Dermis blood vessel endothelial cell (primary cell): ENCODE measurements around the gene CRPPA. TPM values are rescaled to one million over a fixed set of nuclear protein-coding genes. Genes with fewer than 3 reads are reported as not detected.

Experiments used
- DNase-seq: peaks from one replicate; pipeline ENCODE4 v3.0.0; 2010
- total RNA-seq: library from RNA; depleted of rRNA; stranded (reverse); fragments of >200 nt; gene quantifications from 2 replicates; pipeline ENCODE4 v1.2.3, GENCODE V29; 2014

Gene CRPPA
- total RNA-seq, 1 donor from 2014 or later, result 1.9 TPM

DNA sequence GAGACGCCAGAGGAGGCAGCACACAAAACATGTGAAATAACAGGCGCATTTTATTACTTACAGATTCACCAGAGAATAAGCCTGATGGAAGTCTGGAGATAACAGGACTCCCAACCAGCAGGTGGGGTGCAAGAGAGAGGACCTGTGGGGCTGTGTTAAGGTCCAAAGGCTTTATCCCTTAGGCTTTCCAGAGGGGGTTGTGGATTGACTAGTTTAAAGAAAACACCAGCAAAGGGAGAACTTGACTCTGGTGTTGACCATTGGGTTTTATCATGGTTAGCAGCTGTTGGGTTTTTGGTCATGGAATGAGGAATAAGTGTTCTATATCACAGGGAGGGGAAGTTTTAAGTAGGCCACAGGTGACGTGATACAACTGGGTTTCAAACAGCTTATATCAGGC, 1.6 kb upstream of the CRPPA start:
- DNase-seq, result no peak

DNA sequence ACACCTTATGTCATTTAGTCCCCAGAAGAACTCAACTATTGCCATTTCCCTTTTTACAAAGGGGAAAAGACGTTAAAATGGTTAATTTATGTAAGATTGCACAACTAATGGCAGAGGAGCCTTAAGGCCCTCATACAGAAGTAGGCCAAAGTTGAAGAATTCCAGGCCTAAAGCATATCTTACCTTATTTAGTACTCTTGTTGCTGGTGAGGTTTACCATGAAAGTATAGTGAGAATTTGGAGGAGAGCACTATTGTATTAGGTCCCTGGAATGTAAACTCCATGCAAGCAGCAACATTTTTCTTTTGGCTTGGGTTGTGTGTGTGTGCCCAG, 731 bp upstream of the CRPPA start:
- DNase-seq, result no peak

DNA sequence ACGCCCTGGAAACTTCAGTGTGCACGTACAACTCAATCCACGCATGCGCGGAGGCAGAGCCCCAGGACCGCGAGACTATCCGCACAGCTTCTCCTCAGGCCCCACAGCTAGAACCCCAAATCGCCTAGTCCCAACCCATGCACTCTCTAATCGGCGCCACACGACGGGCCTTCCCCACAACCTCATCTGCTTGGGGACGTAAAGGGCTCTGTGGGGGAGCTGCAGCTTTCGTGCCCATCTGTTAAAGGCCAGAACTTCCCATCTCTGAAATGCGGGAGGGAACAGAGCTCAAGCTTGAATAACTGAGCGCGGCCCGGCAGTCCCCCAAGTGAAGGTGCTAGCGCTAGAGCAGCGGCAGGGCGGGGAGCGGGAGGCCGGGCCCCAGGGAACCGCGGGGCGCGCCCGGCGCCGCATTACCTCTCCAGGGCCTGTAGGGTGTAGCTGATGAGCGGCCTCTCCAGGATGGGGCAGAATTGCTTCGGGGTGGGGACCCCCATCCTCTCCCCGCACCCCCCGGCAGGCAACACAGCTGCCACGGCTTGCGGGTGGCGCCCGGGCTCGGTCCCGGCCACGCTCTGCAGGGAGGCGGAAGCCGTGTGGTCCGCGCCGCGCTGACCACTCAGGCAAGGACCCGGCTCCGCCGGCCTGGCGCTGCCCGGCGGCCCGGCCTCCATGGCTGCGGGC, 547 bp downstream of the CRPPA start:
- DNase-seq, result peak; percentile 94

DNA sequence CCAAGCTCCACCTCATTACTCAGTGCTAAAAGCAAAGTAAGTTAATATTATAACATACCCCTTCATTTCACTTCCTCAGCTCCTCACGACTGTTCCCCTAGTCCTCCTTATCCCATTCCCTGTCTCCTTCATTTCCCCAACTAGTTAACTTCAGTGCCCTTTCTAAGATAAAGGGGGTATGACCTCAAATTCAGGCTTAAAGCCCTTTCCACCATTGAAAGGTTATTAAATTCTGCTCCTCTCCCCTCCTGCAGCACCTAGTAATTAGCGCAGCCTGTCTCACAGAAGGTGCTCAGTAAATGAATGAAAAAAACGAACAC, 1.0 kb downstream of the CRPPA start:
- no peak for DNase-seq

DNA sequence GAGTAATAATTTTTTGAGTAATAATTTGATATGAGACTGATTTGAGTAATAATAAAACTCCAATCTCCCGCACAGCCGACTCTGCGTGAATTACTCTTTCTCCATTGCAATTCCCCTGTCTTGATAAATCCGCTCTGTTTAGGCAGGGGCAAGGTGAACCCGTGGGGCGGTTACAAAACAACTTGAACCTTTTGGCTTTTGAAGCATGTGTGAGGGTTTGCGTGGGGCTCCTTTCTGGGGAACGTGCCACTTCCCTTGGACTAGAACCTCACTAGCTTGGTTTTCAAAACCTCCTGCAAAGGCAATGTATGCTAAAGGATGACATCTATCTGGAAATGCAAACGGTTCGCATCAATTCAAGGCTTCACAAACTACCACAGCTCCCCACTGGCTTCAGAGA, 1.5 kb downstream of the CRPPA start:
- DNase-seq, result no peak

DNA sequence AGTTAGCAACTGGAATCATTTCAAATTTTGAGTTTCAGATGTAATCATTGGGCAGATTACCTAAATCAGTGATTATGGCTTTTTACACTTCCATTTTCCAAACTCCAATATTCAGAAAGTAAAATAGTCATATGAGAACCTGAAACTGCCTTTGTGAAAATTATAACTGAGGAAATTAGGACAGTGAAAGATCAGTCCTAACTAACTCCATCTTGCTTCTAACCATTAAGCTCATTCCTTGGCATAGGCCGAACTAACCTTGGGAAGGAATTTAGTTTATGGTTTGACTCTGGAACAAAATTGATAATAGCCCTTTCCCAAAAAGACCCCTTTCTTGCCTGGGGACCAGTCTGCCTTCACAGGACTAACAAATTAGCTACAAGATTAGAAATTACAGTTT, 2.2 kb downstream of the CRPPA start:
- no peak for DNase-seq

DNA sequence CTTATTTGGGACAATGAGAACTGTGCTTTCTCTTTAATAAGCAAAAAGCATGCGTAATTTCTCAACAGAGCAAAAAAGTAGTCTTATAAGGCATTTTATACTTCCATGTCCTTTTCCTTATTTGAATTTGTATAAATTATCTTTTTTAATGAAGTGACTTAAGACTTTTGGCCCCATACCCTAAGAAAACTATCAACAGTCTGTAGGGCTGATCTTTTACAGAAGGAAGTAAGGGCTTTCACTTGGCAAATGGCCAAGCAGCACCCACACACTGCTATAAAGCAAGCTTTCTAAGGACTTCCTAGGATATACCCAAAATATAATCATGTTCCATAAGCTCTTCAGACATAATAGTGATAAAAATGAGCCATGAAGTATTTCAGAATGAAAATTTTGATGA, 3.4 kb downstream of the CRPPA start:
- no peak for DNase-seq

DNA sequence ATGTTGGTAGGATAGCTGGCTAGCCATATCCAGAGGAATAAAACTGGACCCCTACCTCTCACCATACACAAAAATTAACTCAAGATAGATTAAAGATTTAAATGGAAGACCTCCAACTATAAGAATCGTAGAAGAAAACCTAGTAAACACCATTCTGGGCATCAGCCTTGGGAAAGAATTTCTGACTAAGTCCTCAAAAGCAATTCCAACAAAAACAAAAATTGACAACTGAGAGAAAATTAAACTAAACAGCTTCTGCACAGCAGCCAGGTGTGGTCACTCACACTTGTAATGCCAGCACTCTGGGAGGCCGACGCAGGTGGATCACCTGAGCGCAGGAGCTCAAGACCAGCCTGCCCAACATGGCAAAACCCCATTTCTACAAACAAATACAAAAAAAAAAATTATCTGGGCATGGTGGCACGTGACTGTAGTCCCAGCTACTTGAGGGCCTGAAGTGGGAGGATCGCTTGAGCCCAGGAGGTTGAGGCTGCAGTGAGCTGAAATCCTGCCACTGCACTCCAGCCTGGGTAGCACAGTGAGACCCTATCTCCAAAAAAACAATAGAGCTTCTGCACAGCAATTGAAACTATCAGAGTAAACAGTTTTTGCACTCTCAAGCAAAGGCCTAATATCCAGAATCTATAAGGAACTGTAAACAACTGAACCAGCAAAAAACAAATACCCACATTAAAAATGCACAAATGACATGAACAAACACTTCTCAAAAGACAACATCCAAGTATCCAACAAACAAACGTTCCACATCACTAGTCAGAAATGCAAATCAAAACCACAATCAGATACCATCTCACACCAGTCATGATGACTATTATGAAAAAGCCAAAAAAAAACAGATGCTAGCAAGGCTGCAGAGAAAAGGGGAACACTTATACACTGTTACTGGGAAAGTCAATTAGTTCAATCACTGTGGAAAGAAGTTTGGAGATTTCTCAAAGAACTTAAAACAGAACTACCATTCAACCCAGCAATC, 4.8 kb downstream of the CRPPA start:
- DNase-seq, result no peak

DNA sequence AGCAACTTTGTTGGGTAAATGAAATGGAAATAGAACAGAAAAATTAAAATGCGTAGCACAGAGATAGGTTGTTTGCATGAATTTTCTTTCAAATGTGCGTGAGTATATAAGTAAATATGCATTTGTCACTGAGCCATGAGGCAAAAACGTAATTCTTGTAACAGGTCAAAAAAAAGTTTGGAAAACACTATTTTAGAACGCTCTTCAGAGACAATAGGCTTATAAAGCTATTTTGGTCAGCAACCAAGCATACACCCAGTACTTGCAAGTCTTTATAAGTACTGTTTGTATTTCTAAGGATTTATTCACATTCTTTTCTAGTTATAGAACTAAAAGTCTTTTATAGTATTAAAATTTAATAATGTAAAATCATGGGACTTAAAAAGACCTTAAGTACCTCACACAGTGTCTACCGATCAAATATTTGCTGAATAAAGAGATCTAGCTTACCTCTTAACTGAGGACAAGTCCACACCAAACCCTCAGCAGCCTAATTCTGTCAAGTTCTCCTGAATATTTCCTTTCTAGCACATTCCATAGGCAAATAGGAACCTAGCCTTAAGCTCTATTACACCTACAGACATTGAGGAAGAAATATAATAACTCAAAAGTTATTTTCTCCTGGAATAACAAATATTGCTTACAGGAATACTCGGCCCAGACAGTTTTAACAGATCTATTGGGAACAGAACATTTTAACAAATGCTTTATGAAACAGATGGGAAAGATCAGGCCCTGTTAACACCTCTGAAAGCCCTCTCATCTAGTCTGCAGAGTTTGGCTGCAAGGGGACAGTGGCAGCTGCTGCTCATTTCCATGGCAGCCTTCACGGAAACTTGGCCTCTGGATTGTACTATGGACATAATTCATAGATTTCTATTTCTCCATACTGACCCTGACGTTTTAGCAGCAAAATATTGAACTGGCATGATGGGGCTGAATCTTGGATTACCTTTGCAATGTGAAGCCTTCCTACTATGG, 8.8 kb downstream of the CRPPA start:
- DNase-seq, result no peak

DNA sequence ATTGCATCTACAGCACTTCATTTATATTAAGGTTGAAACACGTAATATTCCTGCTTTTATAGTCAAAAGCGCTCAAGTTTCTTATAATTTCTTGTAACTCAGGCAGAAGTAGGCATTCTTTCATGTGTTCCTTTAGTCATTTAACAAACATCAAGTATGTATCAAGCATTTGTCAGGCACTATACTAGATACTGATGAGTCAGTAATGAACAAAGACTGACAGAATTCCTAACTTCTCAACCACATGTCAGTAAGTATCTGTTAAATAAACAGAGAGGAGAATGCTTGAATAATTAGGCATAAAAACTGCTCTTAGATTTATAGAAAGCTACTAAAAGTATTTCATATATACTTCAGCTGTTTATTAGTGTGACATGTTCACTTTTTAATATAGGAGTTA, 9.9 kb downstream of the CRPPA start:
- DNase-seq, result no peak

DNA sequence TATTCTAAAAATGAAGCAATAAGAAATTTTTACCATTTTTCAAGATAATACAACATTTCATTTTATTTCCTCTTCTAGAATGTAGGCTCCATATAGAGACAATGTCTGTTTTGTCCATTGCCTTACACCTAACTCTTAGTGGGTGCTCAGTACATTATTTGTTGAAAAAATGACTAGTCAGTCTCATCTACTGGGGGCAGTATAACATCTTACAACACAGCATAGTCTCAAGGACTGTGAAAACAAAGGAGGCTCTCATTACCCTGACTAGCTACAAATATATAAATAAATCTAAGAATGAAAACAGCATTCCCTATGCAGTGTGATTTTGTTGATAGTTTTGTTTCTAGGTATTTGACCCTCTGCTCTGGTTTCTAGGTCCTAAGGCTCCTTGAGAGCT, 11.6 kb downstream of the CRPPA start:
- DNase-seq, result no peak

DNA sequence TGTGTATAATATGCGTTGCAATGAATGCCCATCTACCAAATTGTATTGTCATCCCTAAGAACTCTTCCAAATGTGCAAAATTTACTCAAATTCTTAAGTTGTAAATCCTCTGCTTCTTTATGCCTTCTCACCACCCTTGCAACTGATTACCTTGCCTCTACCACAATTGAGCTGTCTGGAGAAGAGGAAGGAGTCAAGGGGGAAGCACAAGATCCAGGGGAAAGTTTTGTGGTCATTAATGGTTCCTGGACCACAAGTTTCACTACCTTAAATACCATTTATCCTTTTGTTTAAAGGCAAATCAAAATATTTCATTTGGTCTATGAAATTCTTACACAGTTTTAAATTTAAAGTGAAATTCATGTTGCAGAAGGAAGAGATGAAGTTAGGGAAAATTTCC, 16.7 kb downstream of the CRPPA start:
- DNase-seq, result no peak

DNA sequence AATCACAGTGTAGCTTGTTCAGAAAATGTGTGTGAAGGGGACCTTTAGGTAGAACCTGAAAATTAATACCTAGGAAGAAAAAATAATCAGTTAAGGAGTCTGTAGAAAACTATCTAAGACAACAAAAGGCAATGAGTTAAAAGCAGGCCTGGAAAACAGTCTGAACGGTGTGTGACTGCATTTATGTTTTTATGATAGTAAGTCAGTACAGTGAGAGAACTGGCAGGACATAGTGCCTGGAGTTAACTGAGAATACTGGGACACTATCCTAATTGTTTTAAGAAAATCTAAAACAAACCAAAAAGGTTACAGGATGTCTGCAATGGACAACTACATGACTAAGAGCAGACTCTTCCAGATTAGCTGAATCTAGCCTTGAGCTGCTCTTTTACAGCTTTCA, 17.9 kb downstream of the CRPPA start:
- no peak for DNase-seq

DNA sequence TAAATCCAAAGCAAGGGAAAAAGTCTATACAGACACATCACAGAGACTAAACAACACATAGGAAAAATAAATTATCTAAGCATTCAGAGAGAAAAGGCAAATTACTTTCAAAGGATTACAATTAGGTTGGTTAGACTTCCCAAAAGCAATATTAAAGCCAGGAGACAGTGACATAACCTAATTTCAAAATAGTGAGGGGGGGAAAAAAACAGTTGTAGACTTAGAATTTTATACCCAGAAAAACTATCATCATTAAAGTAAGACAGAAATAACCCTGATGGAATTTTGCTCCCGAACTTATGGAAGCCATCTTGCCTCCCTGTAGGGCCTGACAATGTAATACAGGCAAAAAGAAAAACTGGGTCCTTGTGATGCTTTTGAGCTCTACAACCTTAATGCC, 18.4 kb downstream of the CRPPA start:
- DNase-seq, result no peak

DNA sequence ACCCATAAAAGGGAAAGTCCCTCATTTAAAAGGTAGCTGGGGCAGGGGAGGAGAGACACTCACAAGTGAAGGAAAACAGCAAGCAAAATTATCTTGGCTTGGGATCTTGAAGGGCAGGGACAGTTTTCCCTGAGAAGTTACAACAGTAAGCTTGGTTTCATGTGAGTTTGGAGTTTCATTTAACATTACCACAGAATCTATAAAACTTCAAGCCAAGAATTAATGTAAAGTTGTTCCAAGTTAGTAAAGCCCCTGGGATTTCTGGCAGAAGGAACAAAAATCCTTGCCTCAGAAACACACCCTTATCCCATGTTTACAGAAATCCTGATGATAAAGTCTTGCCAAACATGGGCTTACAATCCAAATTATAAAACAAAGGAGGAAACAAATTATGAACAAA, 19.2 kb downstream of the CRPPA start:
- DNase-seq, result no peak

DNA sequence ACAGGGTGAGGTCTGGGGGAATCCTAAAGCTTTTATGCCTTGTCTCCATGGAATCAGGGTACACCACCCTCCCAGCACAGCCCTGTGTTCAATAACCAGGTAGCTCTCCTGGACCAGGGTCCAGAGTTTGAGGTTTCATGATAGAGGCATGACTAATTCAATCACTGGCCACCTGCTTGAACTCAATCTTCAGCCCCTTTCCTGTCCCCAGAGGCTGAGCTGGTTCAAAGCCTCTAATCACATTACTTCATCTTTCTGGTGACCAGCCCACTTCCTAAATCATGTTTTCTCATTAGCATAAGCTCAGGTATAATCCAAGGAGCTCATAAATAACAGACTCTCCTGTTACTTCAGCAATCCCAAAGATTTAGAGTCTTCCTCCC, 20.5 kb downstream of the CRPPA start:
- DNase-seq, result no peak

DNA sequence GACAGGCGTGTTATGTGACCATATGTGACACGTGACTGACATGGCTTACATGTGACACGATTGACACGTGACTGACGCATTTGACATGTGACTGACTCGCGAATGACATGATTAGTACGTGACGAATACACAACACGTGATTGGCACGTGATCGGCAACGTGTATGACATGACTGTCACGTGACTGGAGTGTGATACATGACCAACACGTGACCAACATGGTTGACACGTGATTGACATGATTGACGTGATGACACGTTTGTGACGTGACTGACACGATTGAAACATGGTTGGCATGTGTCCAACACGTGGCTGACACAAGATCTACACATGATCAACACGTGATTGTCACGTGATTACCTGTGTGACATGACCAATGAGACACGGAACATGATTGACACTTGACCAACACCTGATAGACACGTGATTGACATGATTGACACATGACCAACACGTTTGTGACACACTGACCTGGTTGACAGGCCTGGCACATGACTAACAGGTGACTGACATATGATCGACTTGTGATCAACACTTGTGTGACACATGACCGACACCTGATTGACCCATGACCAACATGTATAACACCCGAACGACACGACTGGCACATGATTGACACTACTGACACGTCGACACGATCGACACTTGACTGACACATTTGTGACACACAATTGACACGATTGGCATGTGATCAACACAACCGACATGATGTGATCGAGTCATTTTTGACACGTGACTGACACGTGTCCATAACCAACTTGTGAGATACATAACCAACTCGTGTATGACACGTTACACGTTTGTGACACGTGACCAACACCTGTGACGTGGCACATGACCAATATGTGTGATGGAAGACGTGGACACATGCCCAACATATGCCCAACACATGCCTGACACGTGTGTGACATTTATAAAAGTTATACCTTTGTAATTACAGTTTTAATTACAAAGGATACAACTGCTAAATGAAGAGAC, 21.1 kb downstream of the CRPPA start:
- DNase-seq, result no peak

DNA sequence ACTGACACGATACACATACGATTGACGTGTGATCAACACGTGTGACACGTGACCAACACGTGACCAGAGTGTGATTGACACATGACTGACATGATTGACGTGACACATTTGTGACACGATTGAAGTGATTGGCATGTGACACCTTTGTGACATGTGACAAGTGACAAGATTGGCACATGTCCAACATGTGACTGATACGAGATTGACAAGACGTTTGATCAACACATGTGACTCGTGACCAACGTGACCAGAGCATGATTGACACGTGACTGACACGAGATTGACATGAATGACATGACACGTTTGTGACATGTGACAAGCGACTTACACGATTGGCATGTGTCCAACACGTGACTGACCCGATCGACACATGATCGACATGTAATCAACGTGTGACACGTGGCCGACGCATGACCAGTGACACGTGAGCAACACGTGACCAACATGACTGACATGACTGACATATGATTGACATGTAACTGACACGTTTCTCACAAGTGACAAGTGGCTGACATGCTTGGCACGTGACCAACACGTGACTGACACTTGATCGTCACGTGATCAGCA, 22.0 kb downstream of the CRPPA start:
- peak; percentile 3 for DNase-seq

DNA sequence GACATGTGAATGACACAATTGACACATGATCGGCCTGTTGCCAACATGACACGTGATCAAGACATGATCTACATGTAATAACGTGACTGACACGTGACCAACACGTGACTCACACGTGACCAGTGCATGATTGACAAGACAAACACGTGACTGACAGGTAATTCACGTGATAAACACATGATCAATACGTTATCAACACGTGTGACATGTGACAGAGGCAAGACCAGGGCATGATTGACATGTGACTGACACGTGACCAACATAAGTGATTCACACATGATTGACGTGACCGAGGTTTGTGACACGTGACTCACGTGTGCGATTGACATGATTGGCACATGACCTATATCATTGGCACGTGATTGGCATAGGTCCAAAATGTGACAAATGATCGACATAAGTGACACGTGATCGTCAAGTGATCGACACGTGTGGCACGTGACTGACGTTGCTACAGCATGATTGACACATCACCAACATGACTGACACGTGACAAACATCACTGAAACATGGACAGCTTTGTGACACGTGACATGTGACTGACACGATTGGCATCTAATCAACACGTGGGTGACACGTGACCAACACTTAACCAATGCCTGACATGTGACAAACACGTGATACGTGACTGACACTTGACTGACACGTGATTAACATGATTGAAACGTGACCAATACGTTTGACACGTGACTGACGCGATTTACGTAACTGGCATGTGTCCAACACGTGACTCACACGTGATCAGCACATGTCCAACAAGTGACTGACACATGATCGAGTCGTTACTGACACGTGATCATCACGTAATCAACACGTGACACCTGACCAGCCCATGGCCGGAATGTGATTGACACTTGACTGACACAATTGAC, 23.0 kb downstream of the CRPPA start:
- DNase-seq, result no peak

DNA sequence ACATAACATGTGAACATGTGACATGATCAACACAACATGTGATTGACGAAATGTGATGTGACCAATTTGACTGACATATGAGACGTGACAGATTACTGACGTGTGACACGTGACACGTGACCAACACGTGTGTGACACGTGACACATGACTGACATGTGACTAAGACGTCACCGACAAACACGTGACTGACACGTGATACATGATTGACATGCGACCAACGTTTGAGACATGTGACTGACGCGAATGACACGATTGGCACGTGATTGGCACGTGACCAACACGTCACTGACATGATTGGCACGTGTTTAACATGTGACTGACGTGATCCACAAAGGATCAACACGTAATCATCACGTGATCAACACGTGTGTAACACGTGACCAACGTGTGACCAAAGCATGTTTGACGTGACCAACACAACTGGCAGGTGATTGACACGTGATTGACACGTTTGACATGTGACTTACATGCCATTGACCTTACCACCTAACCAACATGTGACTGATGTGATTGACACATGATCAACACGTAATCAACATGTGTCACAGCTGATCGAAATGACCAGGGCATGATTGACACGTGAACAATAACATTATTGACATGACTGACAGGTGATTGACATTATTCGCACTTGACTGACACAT, 23.7 kb downstream of the CRPPA start:
- DNase-seq, result no peak
